ENCODE measurements around the gene LCNL1.
A peak's percentile ranks its signal among the peaks of the same experiment; 100 is the strongest.

LCNL1 gene

GRCh38 chr9:136977223-136977622 lies 5.6 kb upstream of the LCNL1 start, which contains the start of gene PTGDS:
PTGDS (plus strand) TSS chr9:136977504; CDS start chr9:136977579, 75 bp downstream.
- DNase-seq = no peak

GRCh38 chr9:136977649-136978072 lies 5.1 kb upstream of the LCNL1 start:
- no peak for DNase-seq

GRCh38 chr9:136978073-136978864 lies 4.5 kb upstream of the LCNL1 start:
- DNase-seq = peak; percentile 91

GRCh38 chr9:136978865-136979544 lies 3.8 kb upstream of the LCNL1 start:
- no peak for DNase-seq

- no peak for DNase-seq
Observed at GRCh38 chr9:136979769-136980587, 2.8 kb upstream of the LCNL1 start.

GRCh38 chr9:136980669-136981478 lies 1.9 kb upstream of the LCNL1 start:
- DNase-seq = no peak

GRCh38 chr9:136981588-136982231 lies 1.1 kb upstream of the LCNL1 start:
- DNase-seq = no peak

GRCh38 chr9:136983167-136983566 lies 374 bp downstream of the LCNL1 start:
- DNase-seq = no peak

- no peak for DNase-seq
Observed at GRCh38 chr9:136983656-136984314, 992 bp downstream of the LCNL1 start.

GRCh38 chr9:136984464-136985026 lies 1.8 kb downstream of the LCNL1 start:
- no peak for DNase-seq

- no peak for DNase-seq
Observed at GRCh38 chr9:136985027-136985602, 2.3 kb downstream of the LCNL1 start.

GRCh38 chr9:136985853-136986252 lies 3.1 kb downstream of the LCNL1 start:
- DNase-seq = no peak

- DNase-seq = no peak
Observed at GRCh38 chr9:136988872-136989271, 6.1 kb downstream of the LCNL1 start.

- DNase-seq = no peak
Observed at GRCh38 chr9:136990242-136990911, 7.6 kb downstream of the LCNL1 start.

GRCh38 chr9:136991993-136992818 lies 9.4 kb downstream of the LCNL1 start, which contains the start of gene PAXX:
PAXX (plus strand) TSS chr9:136992422; CDS start chr9:136992444, 22 bp downstream.
- DNase-seq = peak; percentile 98

GRCh38 chr9:136992819-136993369 lies 10.1 kb downstream of the LCNL1 start:
- no peak for DNase-seq

GRCh38 chr9:136994180-136994887 lies 11.5 kb downstream of the LCNL1 start:
- DNase-seq = no peak

- no peak for DNase-seq
Observed at GRCh38 chr9:136994888-136995230, 12.1 kb downstream of the LCNL1 start.

Measured in activated effector memory CD4-positive, alpha-beta T cell treated with anti-CD3 and anti-CD28 coated beads, Interleukin-2, amount 50 U/mL, for 16 hours (primary cell).